ENCODE measurements around the gene RD3L. TPM values are rescaled to one million over a fixed set of nuclear protein-coding genes. Genes with fewer than 3 reads are reported as not detected.
"Not testable (repeated sequence)": the region's sequence is repeated elsewhere in the genome, so short reads cannot be mapped to it uniquely, and the experiment has no call there.

The RD3L gene
- total RNA-seq, result not detected

- DNase-seq, result no peak
- Histone ChIP-seq H3K27ac (no peak within 1 kb of the TSS), H3K4me1 (no peaks in the 10 kb centered on the region), H3K27me3 (no peaks in the 10 kb centered on the region), H3K4me3 (replicated peaks in 1 of 3) (no peak within 1 kb of the TSS), H3K36me3 (no peaks in the 10 kb centered on the region), H3K9me3 (no peaks in the 10 kb centered on the region)
- TF ChIP-seq POLR2A (IDR thresholded peaks at IDR 0.05) (no peak), CTCF (IDR thresholded peaks at IDR 0.05) (no peak)
- intact Hi-C loops (cut with DNase I), result no loop called here
- 79 to 82% methylated on average over 14 of the region's 14 CpGs for WGBS, 2 donors
Measured at GRCh38 chr14:103941973-103942736, at the start of gene RD3L. RD3L (minus strand) TSS chr14:103942529; CDS start chr14:103941695, 834 bp downstream.

GRCh38 chr14:103989964-103990363 lies 47.6 kb upstream of the RD3L start:
- intact Hi-C loops (cut with DNase I), result no loop called here
- Histone ChIP-seq H3K27me3 (no peaks in the 10 kb centered on the region), H3K27ac (no peak overlapping the region), H3K9me3 (no peaks in the 10 kb centered on the region), H3K36me3 (no peaks in the 10 kb centered on the region), H3K4me3 (replicated peaks in 1 of 3) (no peak overlapping the region), H3K4me1 (peaks cover 5 to 15% of the 10 kb centered on the region in 2 donors)
- TF ChIP-seq POLR2A (IDR thresholded peaks at IDR 0.05), result no peak
- TF ChIP-seq CTCF (IDR thresholded peaks at IDR 0.05), result no peak
- 93 to 100% methylated on average over 2 to 4 of the region's 4 CpGs for WGBS, 2 donors
- no peak for DNase-seq

GRCh38 chr14:103989034-103989433 lies 46.7 kb upstream of the RD3L start:
- WGBS, 2 donors, result 87 to 97% methylated on average over 1 of the region's 1 CpG
- H3K36me3 ChIP-seq, result no peaks in the 10 kb centered on the region
- no peak overlapping the region for H3K4me3 ChIP-seq (replicated peaks in 1 of 3)
- intact Hi-C loops (cut with DNase I), result no loop called here
- peaks cover 0 to 6% of the 10 kb centered on the region in 2 donors for H3K4me1 ChIP-seq
- no peaks in the 10 kb centered on the region for H3K9me3 ChIP-seq
- TF ChIP-seq CTCF (IDR thresholded peaks at IDR 0.05) (no peak), POLR2A (IDR thresholded peaks at IDR 0.05) (no peak)
- no peak overlapping the region for H3K27ac ChIP-seq
- no peak for DNase-seq
- H3K27me3 ChIP-seq, result no peaks in the 10 kb centered on the region

GRCh38 chr14:103984196-103984595 lies 41.9 kb upstream of the RD3L start:
- intact Hi-C loops (cut with DNase I), result no loop called here
- Histone ChIP-seq H3K9me3 (no peaks in the 10 kb centered on the region), H3K36me3 (no peaks in the 10 kb centered on the region), H3K27me3 (no peaks in the 10 kb centered on the region), H3K4me3 (replicated peaks in 1 of 3) (no peak overlapping the region), H3K4me1 (peaks cover 0 to 3% of the 10 kb centered on the region in 2 donors), H3K27ac (peak overlapping the region in 1 of 3 donors; percentile 30)
- DNase-seq, result no peak
- TF ChIP-seq CTCF (IDR thresholded peaks at IDR 0.05), result no peak
- TF ChIP-seq POLR2A (IDR thresholded peaks at IDR 0.05), result no peak
- WGBS, 2 donors, result 90 to 92% methylated on average over 5 of the region's 5 CpGs

GRCh38 chr14:103980623-103981238 lies 38.4 kb upstream of the RD3L start:
- intact Hi-C loops (cut with DNase I); H3K4me3 ChIP-seq (replicated peaks in 1 of 3); H3K4me1 ChIP-seq; H3K36me3 ChIP-seq; H3K9me3 ChIP-seq; H3K27me3 ChIP-seq: not testable (repeated sequence)
- peak; percentile 91 for DNase-seq
- peak; percentile 54 to 92 (median 86) for TF ChIP-seq CTCF (IDR thresholded peaks at IDR 0.05)
- 39% methylated on average over 14 of the region's 14 CpGs for WGBS, 2 donors
- H3K27ac ChIP-seq, result peak overlapping the region; percentile 18 to 62 (median 54)

Measured in thyroid gland (tissue), 4 donors.